ENCODE data around the gene ERG.

The ERG gene

DNA sequence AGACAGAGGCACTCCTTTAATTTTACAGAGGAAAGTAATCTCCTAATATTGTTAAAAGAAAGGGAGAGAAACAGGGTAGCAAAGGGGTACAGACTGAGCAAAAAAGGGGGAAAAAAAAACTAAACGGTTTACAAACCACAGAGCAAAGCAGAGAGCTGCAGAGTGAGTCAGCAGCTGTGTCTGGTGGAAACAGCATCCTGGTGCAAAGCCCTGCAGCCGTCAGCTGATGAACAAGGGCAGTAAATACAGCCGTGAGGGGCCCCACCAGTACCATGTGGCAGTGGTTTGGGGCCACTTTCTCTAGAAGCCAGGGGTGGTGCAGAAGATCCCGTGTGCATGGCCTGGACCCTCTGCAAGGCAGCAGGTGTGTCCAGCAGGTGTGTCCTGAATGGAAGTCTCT, 111.3 kb downstream of the ERG start:
- Histone ChIP-seq H3K4me2 (ENCODE audit: low read length) (no peak overlapping the region), H3K4me3 (ENCODE audit: low read length) (no peak overlapping the region), H3K36me3 (ENCODE audit: insufficient read depth, low read length) (no peaks in the 10 kb centered on the region), H3K9me3 (replicated peaks; ENCODE audit: low read length) (no peaks in the 10 kb centered on the region), H3K27me3 (ENCODE audit: control insufficient read depth, insufficient read depth, low read length) (peaks cover 79% of the 10 kb centered on the region), H3K9ac (ENCODE audit: low read depth, low read length) (no peak overlapping the region), H3K4me1 (ENCODE audit: control insufficient read depth, insufficient read depth, low read length) (no peaks in the 10 kb centered on the region)

DNA sequence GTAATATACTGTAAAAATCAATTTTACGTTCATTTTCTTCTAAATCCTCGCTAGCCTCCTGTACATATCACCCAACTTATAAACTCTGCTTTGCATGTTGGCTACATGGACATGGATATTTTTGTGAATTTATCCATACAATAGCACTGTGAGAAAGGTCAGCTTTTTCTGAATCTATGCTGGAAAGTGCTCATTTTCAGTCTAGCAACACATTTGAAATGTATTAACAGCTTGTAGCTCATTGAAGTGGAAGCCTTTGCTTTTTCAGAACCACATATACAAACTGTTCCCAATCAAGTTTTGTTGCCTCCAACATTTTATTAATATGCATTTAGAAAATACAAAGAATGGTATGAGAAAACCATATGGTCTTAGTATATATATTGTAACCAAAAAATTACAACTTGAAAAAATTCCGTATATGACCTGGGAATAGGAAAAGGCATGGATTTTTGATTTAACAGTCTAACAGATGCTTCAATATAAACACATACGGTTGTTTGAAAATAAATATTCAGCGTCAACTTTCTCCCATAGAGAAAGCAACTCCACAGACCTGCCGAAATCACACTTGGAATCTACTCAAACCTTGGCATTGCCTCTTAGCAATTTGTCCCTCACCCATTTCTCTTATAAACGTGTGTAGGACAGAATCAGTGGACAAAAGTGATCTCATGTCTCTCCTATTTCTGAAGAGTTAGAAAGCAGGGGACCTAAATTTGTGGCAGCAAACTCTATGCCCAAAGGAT, 112.7 kb downstream of the ERG start:
- Histone ChIP-seq H3K4me3 (ENCODE audit: low read length) (no peak overlapping the region), H3K27me3 (ENCODE audit: control insufficient read depth, insufficient read depth, low read length) (peaks cover 72% of the 10 kb centered on the region), H3K36me3 (ENCODE audit: insufficient read depth, low read length) (no peaks in the 10 kb centered on the region), H3K9ac (ENCODE audit: low read depth, low read length) (no peak overlapping the region), H3K4me2 (ENCODE audit: low read length) (no peak overlapping the region), H3K4me1 (ENCODE audit: control insufficient read depth, insufficient read depth, low read length) (no peaks in the 10 kb centered on the region), H3K9me3 (replicated peaks; ENCODE audit: low read length) (no peaks in the 10 kb centered on the region)

DNA sequence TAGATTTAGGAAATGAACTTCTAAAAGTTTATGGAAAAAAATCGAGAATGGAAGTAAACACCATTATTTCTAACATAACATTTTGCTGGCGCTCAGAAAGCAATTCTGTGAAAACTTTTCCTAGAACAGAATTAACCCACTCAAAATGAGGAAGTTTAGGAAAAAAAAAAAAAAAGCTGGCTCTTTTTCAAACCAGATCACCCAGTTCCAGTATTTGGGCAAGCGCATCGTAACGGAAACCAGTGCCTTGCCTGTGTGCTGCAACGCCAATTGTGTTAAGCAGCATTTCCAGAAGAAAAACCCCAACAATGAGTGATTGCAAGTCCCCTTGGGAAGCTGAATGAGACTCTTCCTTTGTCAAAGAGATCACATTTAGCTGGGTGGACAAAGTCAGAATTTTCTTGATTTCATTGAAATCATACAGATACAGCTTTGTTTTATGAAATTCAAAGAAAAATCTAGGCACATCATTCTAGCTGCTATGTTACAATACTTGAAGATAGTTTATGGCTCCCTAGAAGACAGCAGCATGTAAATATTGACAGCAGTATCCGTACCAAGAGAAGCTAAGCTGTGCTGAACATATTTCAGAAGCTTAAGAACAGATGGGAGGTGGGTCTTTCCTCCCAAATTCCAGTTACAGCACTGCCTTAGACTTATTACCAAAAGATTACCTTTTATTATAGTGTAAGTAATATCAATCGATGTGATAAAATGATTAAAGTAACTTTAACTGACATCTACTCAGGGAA, 113.4 kb downstream of the ERG start:
- no peak overlapping the region for H3K4me2 ChIP-seq (ENCODE audit: low read length)
- H3K27me3 ChIP-seq (ENCODE audit: control insufficient read depth, insufficient read depth, low read length), result peaks cover 65% of the 10 kb centered on the region
- no peaks in the 10 kb centered on the region for H3K36me3 ChIP-seq (ENCODE audit: insufficient read depth, low read length)
- no peak overlapping the region for H3K4me3 ChIP-seq (ENCODE audit: low read length)
- H3K9me3 ChIP-seq (replicated peaks; ENCODE audit: low read length), result no peaks in the 10 kb centered on the region
- H3K9ac ChIP-seq (ENCODE audit: low read depth, low read length), result no peak overlapping the region
- H3K4me1 ChIP-seq (ENCODE audit: control insufficient read depth, insufficient read depth, low read length), result no peaks in the 10 kb centered on the region

DNA sequence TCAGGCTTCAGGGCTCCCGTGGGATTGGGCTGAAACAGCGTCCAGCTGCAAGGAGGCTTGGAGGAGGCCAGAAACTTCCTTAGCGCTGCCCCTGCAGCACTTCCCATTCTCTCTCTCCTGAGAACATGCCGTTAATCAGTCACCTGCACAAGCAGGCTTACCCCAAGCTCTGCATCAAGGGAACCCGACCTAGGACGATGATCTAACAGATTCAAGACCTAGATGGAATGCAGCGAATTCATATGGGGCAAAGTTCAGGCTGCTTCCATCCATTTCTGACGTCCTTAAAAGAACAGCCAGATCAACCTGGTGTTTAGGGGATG, 114.1 kb downstream of the ERG start:
- Histone ChIP-seq H3K4me1 (ENCODE audit: control insufficient read depth, insufficient read depth, low read length) (no peaks in the 10 kb centered on the region), H3K36me3 (ENCODE audit: insufficient read depth, low read length) (no peaks in the 10 kb centered on the region), H3K9ac (ENCODE audit: low read depth, low read length) (no peak overlapping the region), H3K4me2 (ENCODE audit: low read length) (no peak overlapping the region), H3K4me3 (ENCODE audit: low read length) (no peak overlapping the region), H3K27me3 (ENCODE audit: control insufficient read depth, insufficient read depth, low read length) (peaks cover 63% of the 10 kb centered on the region), H3K9me3 (replicated peaks; ENCODE audit: low read length) (no peaks in the 10 kb centered on the region)

DNA sequence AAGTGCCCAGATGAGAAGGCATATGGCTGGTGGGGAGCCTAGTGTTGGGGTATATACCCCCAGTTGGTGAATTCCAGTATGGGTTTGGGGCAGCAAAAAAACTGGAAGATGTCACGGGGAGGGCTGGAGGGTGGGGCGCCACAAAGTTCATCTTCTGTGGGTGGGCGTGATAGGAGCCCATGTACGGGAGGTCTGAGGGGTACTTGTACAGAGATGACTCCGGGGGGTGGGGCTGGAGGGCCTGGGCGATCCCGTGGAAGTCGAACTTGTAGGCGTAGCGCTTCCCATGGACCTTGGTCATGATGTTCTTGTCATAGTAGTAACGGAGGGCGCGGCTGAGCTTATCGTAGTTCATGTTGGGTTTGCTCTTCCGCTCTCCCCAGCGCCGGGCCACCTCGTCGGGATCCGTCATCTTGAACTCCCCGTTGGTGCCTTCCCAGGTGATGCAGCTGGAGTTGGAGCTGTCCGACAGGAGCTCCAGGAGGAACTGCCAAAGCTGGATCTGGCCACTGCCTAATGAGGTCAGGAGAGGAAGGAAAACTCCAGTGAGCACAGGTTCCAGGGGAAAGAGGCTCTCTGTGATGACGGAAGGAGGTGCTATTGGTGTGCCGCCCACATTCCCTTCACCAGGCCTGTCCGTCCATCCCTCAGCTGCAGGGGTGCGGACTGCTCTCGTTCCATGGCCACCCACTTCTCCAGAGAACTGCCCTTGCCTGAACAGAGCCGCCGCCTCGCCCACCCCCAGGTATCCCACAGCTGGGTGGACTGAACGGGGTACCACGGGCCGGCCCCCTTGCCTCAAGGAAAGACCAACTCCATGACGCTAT, 114.7 kb downstream of the ERG start:
- Histone ChIP-seq H3K9me3 (replicated peaks; ENCODE audit: low read length) (no peaks in the 10 kb centered on the region), H3K9ac (ENCODE audit: low read depth, low read length) (no peak overlapping the region), H3K4me3 (ENCODE audit: low read length) (no peak overlapping the region), H3K4me2 (ENCODE audit: low read length) (no peak overlapping the region), H3K27me3 (ENCODE audit: control insufficient read depth, insufficient read depth, low read length) (peaks cover 63% of the 10 kb centered on the region), H3K4me1 (ENCODE audit: control insufficient read depth, insufficient read depth, low read length) (no peaks in the 10 kb centered on the region), H3K36me3 (ENCODE audit: insufficient read depth, low read length) (no peaks in the 10 kb centered on the region)

DNA sequence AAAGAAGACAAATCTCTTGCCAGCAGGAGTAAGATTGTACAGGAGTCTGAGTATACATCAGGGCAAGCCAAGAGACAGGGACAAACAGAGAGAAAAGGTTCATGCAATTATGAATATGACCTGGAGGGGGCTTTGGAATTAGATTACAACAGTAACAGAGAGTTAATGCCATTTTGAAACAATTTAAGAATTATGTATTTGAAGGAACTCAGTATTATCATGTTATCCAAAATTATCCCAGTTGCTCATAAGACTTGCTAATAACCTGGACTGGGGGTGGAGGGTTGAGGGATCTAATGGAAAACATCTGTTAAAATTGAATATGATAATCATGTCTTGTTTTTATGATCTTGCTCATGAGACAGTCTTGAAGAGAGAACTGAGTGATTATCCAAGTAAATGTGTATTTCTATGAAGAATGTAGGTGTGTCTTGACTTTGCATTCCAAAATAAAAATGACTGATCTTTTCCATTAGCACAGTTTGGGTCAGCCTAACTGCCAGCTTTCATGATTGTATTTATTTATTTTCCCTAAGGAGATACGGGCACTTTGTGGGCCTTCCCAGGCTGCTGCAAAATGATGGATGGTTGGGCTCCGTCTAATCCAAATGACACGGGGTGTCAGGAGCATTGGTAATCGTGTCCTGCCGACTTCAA, 117.7 kb downstream of the ERG start:
- Histone ChIP-seq H3K27me3 (ENCODE audit: control insufficient read depth, insufficient read depth, low read length) (peaks cover 63% of the 10 kb centered on the region), H3K4me1 (ENCODE audit: control insufficient read depth, insufficient read depth, low read length) (no peaks in the 10 kb centered on the region), H3K9ac (ENCODE audit: low read depth, low read length) (no peak overlapping the region), H3K36me3 (ENCODE audit: insufficient read depth, low read length) (no peaks in the 10 kb centered on the region), H3K9me3 (replicated peaks; ENCODE audit: low read length) (no peaks in the 10 kb centered on the region), H3K4me3 (ENCODE audit: low read length) (no peak overlapping the region), H3K4me2 (ENCODE audit: low read length) (no peak overlapping the region)

DNA sequence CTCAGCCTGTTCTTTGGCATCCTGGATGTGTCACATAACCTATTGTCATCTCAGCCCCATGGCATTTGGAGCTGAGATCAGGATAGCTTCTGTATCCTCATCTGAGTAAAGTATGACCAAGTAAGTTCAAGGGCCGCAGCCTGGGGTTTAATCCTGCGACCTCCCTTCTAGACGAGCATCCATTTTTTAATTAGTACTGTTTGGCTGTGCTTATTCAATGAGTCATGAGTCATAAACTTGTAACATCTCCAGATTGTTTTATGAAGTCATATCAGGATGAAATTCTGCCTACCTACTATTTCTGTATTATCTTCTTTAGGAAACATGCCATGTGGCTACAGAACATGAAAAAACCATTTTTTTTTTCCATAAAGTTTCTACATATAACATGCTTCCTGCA, 119.1 kb downstream of the ERG start:
- no peak overlapping the region for H3K9ac ChIP-seq (ENCODE audit: low read depth, low read length)
- H3K9me3 ChIP-seq (replicated peaks; ENCODE audit: low read length), result no peaks in the 10 kb centered on the region
- no peaks in the 10 kb centered on the region for H3K4me1 ChIP-seq (ENCODE audit: control insufficient read depth, insufficient read depth, low read length)
- no peak overlapping the region for H3K4me2 ChIP-seq (ENCODE audit: low read length)
- H3K36me3 ChIP-seq (ENCODE audit: insufficient read depth, low read length), result no peaks in the 10 kb centered on the region
- H3K4me3 ChIP-seq (ENCODE audit: low read length), result no peak overlapping the region
- H3K27me3 ChIP-seq (ENCODE audit: control insufficient read depth, insufficient read depth, low read length), result peaks cover 57% of the 10 kb centered on the region

DNA sequence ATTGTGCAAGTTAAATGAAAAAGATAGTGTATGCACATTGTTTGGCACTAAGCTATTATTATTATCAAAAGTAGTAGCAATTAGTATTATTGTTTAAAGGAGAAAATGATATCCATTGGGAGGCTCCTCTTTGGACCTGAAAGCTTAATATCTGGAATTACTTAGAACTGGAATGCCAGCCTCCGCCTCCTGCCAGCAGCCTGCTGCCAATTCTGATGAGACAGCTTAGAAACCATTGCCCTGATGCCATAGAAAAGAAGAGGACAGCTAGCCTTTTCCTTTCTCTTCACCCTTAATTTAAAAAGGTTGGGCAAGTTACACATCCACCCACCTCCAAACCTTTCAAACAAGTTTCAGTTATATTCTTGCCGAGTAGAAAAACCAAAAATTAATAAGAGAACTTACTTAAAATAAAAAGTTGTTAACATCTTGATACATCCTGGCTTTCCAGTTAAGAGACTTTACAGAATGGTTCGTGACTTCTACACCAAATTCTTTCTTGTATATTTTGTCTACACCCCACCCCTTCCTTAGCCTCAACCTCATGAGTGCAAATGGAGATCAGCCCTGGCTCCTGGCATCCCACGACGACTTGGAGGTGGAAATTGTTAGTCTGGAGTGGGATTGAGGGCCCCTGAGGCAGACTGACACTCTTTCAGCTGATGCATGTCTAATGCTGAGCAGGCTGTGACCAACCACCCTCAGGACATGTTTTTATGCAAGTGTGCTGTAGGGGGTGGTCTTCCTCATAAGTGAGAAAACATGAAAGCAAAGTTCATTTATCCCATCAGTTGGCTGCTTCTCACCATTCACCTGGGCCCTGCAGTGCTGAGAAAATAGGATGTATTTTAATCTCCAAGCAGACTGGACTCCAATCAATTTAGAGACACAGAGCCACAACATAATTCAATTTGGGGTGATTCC, 120.8 kb downstream of the ERG start:
- Histone ChIP-seq H3K4me3 (ENCODE audit: low read length) (no peak overlapping the region), H3K4me2 (ENCODE audit: low read length) (no peak overlapping the region), H3K9ac (ENCODE audit: low read depth, low read length) (no peak overlapping the region), H3K4me1 (ENCODE audit: control insufficient read depth, insufficient read depth, low read length) (no peaks in the 10 kb centered on the region), H3K36me3 (ENCODE audit: insufficient read depth, low read length) (no peaks in the 10 kb centered on the region), H3K27me3 (ENCODE audit: control insufficient read depth, insufficient read depth, low read length) (peaks cover 41% of the 10 kb centered on the region), H3K9me3 (replicated peaks; ENCODE audit: low read length) (no peaks in the 10 kb centered on the region)

DNA sequence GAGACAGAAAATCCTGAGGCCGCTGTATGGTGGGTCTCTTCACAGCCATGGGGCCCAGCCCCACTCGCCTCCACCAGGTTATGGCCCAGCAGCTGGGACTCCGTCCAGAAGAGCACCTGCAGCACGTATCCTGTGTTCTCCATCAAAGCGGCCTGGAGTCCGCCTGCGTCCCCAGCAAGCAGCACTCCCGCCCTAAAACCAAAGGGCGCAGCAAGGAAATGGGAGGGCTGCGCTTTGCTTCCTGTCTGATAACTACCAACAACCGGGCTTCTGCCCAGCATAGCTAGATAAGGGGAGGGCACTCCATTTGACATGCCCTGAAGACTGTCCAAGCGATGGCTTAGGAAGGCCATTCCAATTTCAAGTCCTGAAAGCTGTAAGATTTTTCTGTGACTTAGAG, 121.6 kb downstream of the ERG start:
- no peaks in the 10 kb centered on the region for H3K4me1 ChIP-seq (ENCODE audit: control insufficient read depth, insufficient read depth, low read length)
- H3K9ac ChIP-seq (ENCODE audit: low read depth, low read length), result no peak overlapping the region
- no peak overlapping the region for H3K4me3 ChIP-seq (ENCODE audit: low read length)
- H3K27me3 ChIP-seq (ENCODE audit: control insufficient read depth, insufficient read depth, low read length), result peaks cover 36% of the 10 kb centered on the region
- no peak overlapping the region for H3K4me2 ChIP-seq (ENCODE audit: low read length)
- H3K36me3 ChIP-seq (ENCODE audit: insufficient read depth, low read length), result no peaks in the 10 kb centered on the region
- no peaks in the 10 kb centered on the region for H3K9me3 ChIP-seq (replicated peaks; ENCODE audit: low read length)

DNA sequence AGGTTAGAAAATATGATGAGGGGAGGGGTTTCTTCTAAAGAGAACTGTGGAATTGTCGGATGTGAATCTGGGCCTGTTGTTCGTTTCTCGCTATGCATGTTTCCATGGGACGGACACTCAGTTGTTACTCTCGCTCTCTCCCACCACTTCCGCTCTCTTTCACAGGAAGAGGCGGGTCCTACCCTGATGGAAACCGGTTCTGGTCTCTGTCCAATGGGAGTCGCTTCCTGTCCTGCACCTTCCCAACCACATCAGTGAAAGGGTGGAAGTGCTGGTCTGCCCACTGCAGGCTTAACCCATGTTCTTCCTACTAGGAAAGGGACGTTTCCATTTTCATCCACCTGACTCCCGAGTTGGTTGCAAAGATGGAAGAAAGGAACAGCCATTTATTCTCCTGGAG, 122.0 kb downstream of the ERG start:
- H3K36me3 ChIP-seq (ENCODE audit: insufficient read depth, low read length), result no peaks in the 10 kb centered on the region
- no peak overlapping the region for H3K4me3 ChIP-seq (ENCODE audit: low read length)
- H3K9ac ChIP-seq (ENCODE audit: low read depth, low read length), result no peak overlapping the region
- peaks cover 32% of the 10 kb centered on the region for H3K27me3 ChIP-seq (ENCODE audit: control insufficient read depth, insufficient read depth, low read length)
- H3K9me3 ChIP-seq (replicated peaks; ENCODE audit: low read length), result no peaks in the 10 kb centered on the region
- H3K4me1 ChIP-seq (ENCODE audit: control insufficient read depth, insufficient read depth, low read length), result no peaks in the 10 kb centered on the region
- H3K4me2 ChIP-seq (ENCODE audit: low read length), result no peak overlapping the region
